H9 (cell line): ENCODE measurements around the gene ZNF428. TPM values are rescaled to one million over a fixed set of nuclear protein-coding genes. Genes with fewer than 3 reads are reported as not detected.
A peak's percentile ranks its signal among the peaks of the same experiment; 100 is the strongest.

Experiments used
- DNase-seq: peaks from one replicate; pipeline ENCODE4 v3.0.0-alpha.2; 2017
- H2AFZ ChIP-seq: one replicate; pipeline ENCODE4 v1.6.1; 2013; ENCODE audit warnings: mild to moderate bottlenecking, low read length, control low read depth, moderate library complexity
- H2AK5ac ChIP-seq: 2 replicates; pipeline ENCODE4 v1.6.1; 2013; ENCODE audit warnings: low read length, control low read depth, mixed read lengths; ENCODE audit not compliant: insufficient read length
- H2BK120ac ChIP-seq: one replicate; pipeline ENCODE4 v1.6.1; 2013; ENCODE audit warnings: low read depth, mild to moderate bottlenecking, low read length, control low read depth, inconsistent platforms; ENCODE audit not compliant: poor library complexity, severe bottlenecking
- H2BK12ac ChIP-seq: 2 replicates; pipeline ENCODE4 v1.6.1; 2013; ENCODE audit warnings: low read length, control low read depth, mixed read lengths, low read depth; ENCODE audit not compliant: insufficient read length
- H2BK15ac ChIP-seq: 2 replicates; pipeline ENCODE4 v1.6.1; 2013; ENCODE audit warnings: low read depth, low read length, control low read depth
- H2BK20ac ChIP-seq: one replicate; pipeline ENCODE4 v1.6.1; 2013; ENCODE audit warnings: low read depth, mild to moderate bottlenecking, low read length, control low read depth, inconsistent platforms; ENCODE audit not compliant: poor library complexity, severe bottlenecking
- H2BK5ac ChIP-seq: 2 replicates; pipeline ENCODE4 v1.6.1; 2013; ENCODE audit warnings: low read length, control low read depth, mixed read lengths; ENCODE audit not compliant: insufficient read length
- H3K14ac ChIP-seq: 2 replicates; pipeline ENCODE4 v1.6.1; 2013; ENCODE audit warnings: low read length, control low read depth; ENCODE audit not compliant: insufficient read depth
- H3K18ac ChIP-seq: 2 replicates; pipeline ENCODE4 v1.6.1; 2013; ENCODE audit warnings: low read depth, mild to moderate bottlenecking, mixed read lengths, low read length, control low read depth; ENCODE audit not compliant: insufficient read length
- H3K23ac ChIP-seq: 2 replicates; pipeline ENCODE4 v1.6.1; 2013; ENCODE audit warnings: low read length, control low read depth, mixed read lengths, low read depth; ENCODE audit not compliant: insufficient read length
- H3K23me2 ChIP-seq: 2 replicates; pipeline ENCODE4 v1.6.1; 2013; ENCODE audit warnings: low read depth, mild to moderate bottlenecking, mixed read lengths, low read length, control low read depth; ENCODE audit not compliant: insufficient read length, poor library complexity, severe bottlenecking
- H3K27ac ChIP-seq: 2 replicates; pipeline ENCODE4 v1.5.1; 2013; ENCODE audit warnings: low read length, control low read depth, mixed read lengths, low read depth; ENCODE audit not compliant: insufficient read length
- H3K27me3 ChIP-seq: 2 replicates; pipeline ENCODE4 v1.6.1; 2013; ENCODE audit warnings: low read length, control low read depth, inconsistent platforms; ENCODE audit not compliant: insufficient read depth
- H3K4ac ChIP-seq: 2 replicates; pipeline ENCODE4 v1.6.1; 2013; ENCODE audit warnings: low read depth, mild to moderate bottlenecking, control low read depth, inconsistent platforms, low read length, moderate library complexity
- H3K4me1 ChIP-seq: 2 replicates; pipeline ENCODE4 v1.6.1; 2013; ENCODE audit warnings: low read length, control low read depth, inconsistent platforms; ENCODE audit not compliant: insufficient read depth
- H3K4me2 ChIP-seq: 2 replicates; pipeline ENCODE4 v1.6.1; 2013; ENCODE audit warnings: low read length, control low read depth, mixed read lengths; ENCODE audit not compliant: insufficient read length, insufficient read depth
- H3K56ac ChIP-seq: 2 replicates; pipeline ENCODE4 v1.6.1; 2013; ENCODE audit warnings: low read depth, mild to moderate bottlenecking, mixed read lengths, low read length, control low read depth; ENCODE audit not compliant: insufficient read length
- H3K79me1 ChIP-seq: 2 replicates; pipeline ENCODE4 v1.6.1; 2013; ENCODE audit warnings: low read depth, mild to moderate bottlenecking, moderate library complexity, low read length, control low read depth, inconsistent platforms; ENCODE audit not compliant: insufficient read depth, poor library complexity, severe bottlenecking
- H3K79me2 ChIP-seq: 2 replicates; pipeline ENCODE4 v1.6.1; 2013; ENCODE audit warnings: low read length, control low read depth, inconsistent platforms; ENCODE audit not compliant: insufficient read depth
- H3K9ac ChIP-seq: 2 replicates; pipeline ENCODE4 v1.6.1; 2013; ENCODE audit warnings: low read length, control low read depth, mixed read lengths; ENCODE audit not compliant: insufficient read length; ENCODE audit errors: extremely low read depth
- H3K9me3 ChIP-seq: one replicate; pipeline ENCODE4 v1.6.1; 2013; ENCODE audit warnings: low read depth, low read length, inconsistent platforms; ENCODE audit not compliant: control insufficient read depth
- H3T11ph ChIP-seq: one replicate; pipeline ENCODE4 v1.6.1; 2013; ENCODE audit warnings: mild to moderate bottlenecking, low read length, control low read depth, inconsistent platforms
- H4K20me1 ChIP-seq: one replicate; pipeline ENCODE4 v1.6.1; 2013; ENCODE audit not compliant: control insufficient read depth, insufficient read length, insufficient read depth
- H4K5ac ChIP-seq: 2 replicates; pipeline ENCODE4 v1.6.1; 2013; ENCODE audit warnings: low read depth, mild to moderate bottlenecking, mixed read lengths, low read length, control low read depth; ENCODE audit not compliant: insufficient read length
- H4K8ac ChIP-seq: replicated peaks from 2 replicates; pipeline ENCODE4 v1.6.1; 2013; ENCODE audit warnings: low read length, control low read depth, mixed read lengths, low read depth; ENCODE audit not compliant: insufficient read length
- H4K91ac ChIP-seq: 2 replicates; pipeline ENCODE4 v1.6.1; 2013; ENCODE audit warnings: low read depth, mild to moderate bottlenecking, moderate library complexity, mixed read lengths, low read length, control low read depth; ENCODE audit not compliant: insufficient read length
- H3K27ac Mint-ChIP-seq, 3 experiments: 2 replicates in 2 of 3; 3 replicates in 1 of 3; pipeline ENCODE4 v1.8.0; 2020 to 2021; ENCODE audit warnings: mixed read lengths in 3 of 3, mild to moderate bottlenecking in 1 of 3, moderate library complexity in 1 of 3
- H3K27me3 Mint-ChIP-seq: 2 replicates; pipeline ENCODE4 v1.8.0; 2021; ENCODE audit warnings: low read depth, mild to moderate bottlenecking, moderate library complexity, mixed read lengths
- H3K36me3 Mint-ChIP-seq, 3 experiments: 2 replicates in 2 of 3; 3 replicates in 1 of 3; pipeline ENCODE4 v1.8.0; 2020 to 2021; ENCODE audit warnings: low read depth in 3 of 3, mixed read lengths in 3 of 3; ENCODE audit not compliant: insufficient read depth in 1 of 3
- H3K4me1 Mint-ChIP-seq, 2 experiments: 2 replicates each; pipeline ENCODE4 v1.8.0; 2020; ENCODE audit warnings: mixed read lengths in 2 of 2
- H3K4me3 Mint-ChIP-seq, 2 experiments: 2 replicates in 1 of 2; 3 replicates in 1 of 2; pipeline ENCODE4 v1.8.0; 2020 to 2021; ENCODE audit warnings: mild to moderate bottlenecking in 2 of 2, mixed read lengths in 2 of 2, moderate library complexity in 1 of 2
- H3K9me3 Mint-ChIP-seq, 2 experiments: 2 replicates in 1 of 2; 3 replicates in 1 of 2; pipeline ENCODE4 v1.8.0; 2020; ENCODE audit warnings: mild to moderate bottlenecking in 2 of 2, mixed read lengths in 2 of 2, moderate library complexity in 1 of 2
- WGBS: extraction: QIAGEN DNeasy Blood & Tissue Kit; methylation state at CpG from one replicate; pipeline ENCODE4 v1.1.7; 2013; ENCODE audit warnings: missing lambda C conversion rate, low lambda C conversion rate, mixed read lengths; ENCODE audit not compliant: insufficient read length; ENCODE audit errors: extremely low coverage; 5-methylcytosine and 5-hydroxymethylcytosine counted together
- total RNA-seq: library from RNA; stranded (reverse); gene quantifications from 2 replicates; pipeline ENCODE4 v1.2.1, GENCODE V29; 2021
- TF ChIP-seq, protein P1 (sequence below): fragments of 200-600 bp; sonication (generic); conservative IDR thresholded peaks from 3 replicates; pipeline ENCODE4 v1.8.0; 2021; ENCODE audit warnings: antibody characterized with exemption, mild to moderate bottlenecking

ZNF428 gene
- total RNA-seq, 1 experiment from 2014 or later, result 30.3 TPM

DNA sequence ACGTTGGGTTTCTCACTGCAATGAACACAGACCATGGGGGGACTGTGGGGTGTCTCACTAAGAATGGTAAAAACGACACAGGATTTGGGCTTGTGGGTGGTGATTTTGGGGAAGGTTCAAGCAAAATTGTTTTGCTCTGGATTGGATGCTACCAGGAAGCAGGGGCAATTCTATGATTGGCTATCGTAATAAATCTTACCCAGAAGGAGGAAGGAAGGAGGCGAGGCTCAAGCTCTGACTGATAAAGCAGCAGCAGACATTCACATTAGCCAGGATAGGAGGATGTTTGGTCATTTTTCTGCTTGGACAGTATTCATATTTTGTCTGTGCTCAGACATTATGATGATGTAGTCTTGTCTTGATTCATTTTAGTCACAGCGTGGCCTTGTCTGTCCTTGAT lies 21.6 kb downstream of the ZNF428 start:
- no peak overlapping the region for H3K14ac ChIP-seq

More for the DNA sequence above, 21.6 kb downstream of the ZNF428 start:
- no peak overlapping the region for H3K27ac ChIP-seq
- H3K23ac ChIP-seq, result no peak overlapping the region
- H3K79me1 ChIP-seq, result no peaks in the 10 kb centered on the region
- H2BK12ac ChIP-seq, result no peak overlapping the region
- Mint-ChIP-seq H3K4me1 (peaks cover 18 to 25% of the 10 kb centered on the region in 2 experiments), H3K4me3 (peak overlapping the region; percentile 92 to 95), H3K27ac (peak overlapping the region in 1 of 3 experiments; percentile 59; a peak in 2 of 7 replicates), H3K27me3 (no peaks in the 10 kb centered on the region), H3K36me3 (peaks cover 10 to 38% (median 27%) of the 10 kb centered on the region in 3 experiments), H3K9me3 (no peaks in the 10 kb centered on the region; a peak in 1 of 5 replicates)
- no peak overlapping the region for H2BK5ac ChIP-seq
- no CpG with 5 or more reads among the region's 5 CpGs for WGBS
- no peak overlapping the region for H2BK15ac ChIP-seq
- H4K20me1 ChIP-seq, result no peaks in the 10 kb centered on the region
- H4K5ac ChIP-seq, result no peak overlapping the region
- no peak overlapping the region for H4K8ac ChIP-seq
- H3K9me3 ChIP-seq, result no peaks in the 10 kb centered on the region
- no peak overlapping the region for H3K4ac ChIP-seq
- no peak overlapping the region for H2AFZ ChIP-seq
- peak overlapping the region; percentile 98 for H3K4me2 ChIP-seq
- H4K91ac ChIP-seq, result no peak overlapping the region
- no peaks in the 10 kb centered on the region for H3K27me3 ChIP-seq
- no peak overlapping the region for H3K18ac ChIP-seq
- TF ChIP-seq, protein P1, sequence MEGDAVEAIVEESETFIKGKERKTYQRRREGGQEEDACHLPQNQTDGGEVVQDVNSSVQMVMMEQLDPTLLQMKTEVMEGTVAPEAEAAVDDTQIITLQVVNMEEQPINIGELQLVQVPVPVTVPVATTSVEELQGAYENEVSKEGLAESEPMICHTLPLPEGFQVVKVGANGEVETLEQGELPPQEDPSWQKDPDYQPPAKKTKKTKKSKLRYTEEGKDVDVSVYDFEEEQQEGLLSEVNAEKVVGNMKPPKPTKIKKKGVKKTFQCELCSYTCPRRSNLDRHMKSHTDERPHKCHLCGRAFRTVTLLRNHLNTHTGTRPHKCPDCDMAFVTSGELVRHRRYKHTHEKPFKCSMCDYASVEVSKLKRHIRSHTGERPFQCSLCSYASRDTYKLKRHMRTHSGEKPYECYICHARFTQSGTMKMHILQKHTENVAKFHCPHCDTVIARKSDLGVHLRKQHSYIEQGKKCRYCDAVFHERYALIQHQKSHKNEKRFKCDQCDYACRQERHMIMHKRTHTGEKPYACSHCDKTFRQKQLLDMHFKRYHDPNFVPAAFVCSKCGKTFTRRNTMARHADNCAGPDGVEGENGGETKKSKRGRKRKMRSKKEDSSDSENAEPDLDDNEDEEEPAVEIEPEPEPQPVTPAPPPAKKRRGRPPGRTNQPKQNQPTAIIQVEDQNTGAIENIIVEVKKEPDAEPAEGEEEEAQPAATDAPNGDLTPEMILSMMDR, result no peak
- DNase-seq, result no peak
- H3K23me2 ChIP-seq, result peaks cover 20% of the 10 kb centered on the region
- peaks cover 4% of the 10 kb centered on the region; the same call in 1 of the 2 replicates for H3K79me2 ChIP-seq
- 0 out of 2 replicates have a peak, but pooled peaks cover 3% of the 10 kb centered on the region for H3K4me1 ChIP-seq
- H2AK5ac ChIP-seq, result no peak overlapping the region
- H2BK20ac ChIP-seq, result no peak overlapping the region
- H2BK120ac ChIP-seq, result no peak overlapping the region
- no peak overlapping the region for H3T11ph ChIP-seq
- H3K9ac ChIP-seq, result no peak overlapping the region
- H3K56ac ChIP-seq, result no peak overlapping the region
